B cell (primary cell): ENCODE measurements around the gene FHIP1A.

Experiments
- CTCF ChIP-seq: fragments of 200-600 bp; IDR thresholded peaks from one replicate; pipeline ENCODE4 v1.8.0; 2022; ENCODE audit warnings: antibody characterized with exemption, mild to moderate bottlenecking
- EZH2 ChIP-seq: IDR thresholded peaks from 2 replicates; pipeline ENCODE4 v1.6.1; 2012; ENCODE audit warnings: borderline replicate concordance, low read depth, mild to moderate bottlenecking, moderate library complexity, low read length; ENCODE audit not compliant: insufficient read depth, poor library complexity, severe bottlenecking

DNA sequence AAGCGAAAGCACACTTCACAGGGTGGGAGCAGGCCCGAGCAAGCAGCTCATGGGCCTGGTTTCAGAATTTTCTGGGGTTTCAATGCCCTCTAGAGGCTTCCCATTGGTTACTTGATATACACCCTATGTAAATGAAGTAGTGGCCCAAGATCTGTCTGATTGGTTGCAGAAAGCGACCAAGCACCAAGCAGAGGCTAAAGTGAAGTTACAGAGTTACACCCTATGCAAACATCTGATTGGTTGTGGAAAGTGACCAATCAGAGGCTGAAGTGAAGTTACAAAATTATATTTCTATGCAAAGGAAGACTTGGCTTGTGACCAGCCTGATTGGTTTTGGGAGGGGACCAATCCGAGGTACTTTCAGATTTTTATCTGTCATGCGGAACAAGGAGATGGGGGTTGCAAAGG, 8.2 kb downstream of the FHIP1A start:
- no peak for TF ChIP-seq CTCF
- TF ChIP-seq EZH2, result no peak
